Effector memory CD8-positive, alpha-beta T cell (primary cell): ENCODE measurements around the gene UTP15.

Experiments used
- ATAC-seq: fragments of 150-1000 bp; cut with Tn5 transposase; replicated peaks from 2 replicates; pipeline ENCODE4 v1.10.0; 2021; ENCODE audit warnings: mild to moderate bottlenecking, moderate library complexity
- DNase-seq, 3 experiments: peaks; one replicate each; pipeline ENCODE4 v3.0.0; 2021
- H3K27ac Mint-ChIP-seq, 2 donors: one replicate each; pipeline ENCODE4 v1.8.0; 2022; ENCODE audit warnings: mild to moderate bottlenecking in 2 of 2, mixed read lengths in 2 of 2, moderate library complexity in 2 of 2
- H3K27me3 Mint-ChIP-seq, 2 donors: one replicate each; pipeline ENCODE4 v1.8.0; 2022; ENCODE audit warnings: mixed read lengths in 2 of 2
- H3K36me3 Mint-ChIP-seq: one replicate; pipeline ENCODE4 v1.8.0; 2022; ENCODE audit warnings: mild to moderate bottlenecking, moderate library complexity, mixed read lengths; ENCODE audit not compliant: insufficient read depth
- H3K4me1 Mint-ChIP-seq, 2 donors: one replicate each; pipeline ENCODE4 v1.8.0; 2022; ENCODE audit warnings: low read depth in 2 of 2, mixed read lengths in 2 of 2
- H3K4me3 Mint-ChIP-seq, 2 donors: one replicate each; pipeline ENCODE4 v1.8.0; 2022; ENCODE audit warnings: mild to moderate bottlenecking in 2 of 2, mixed read lengths in 2 of 2, moderate library complexity in 2 of 2
- H3K9me3 Mint-ChIP-seq, 2 donors: one replicate each; pipeline ENCODE4 v1.8.0; 2022; ENCODE audit warnings: mixed read lengths in 2 of 2
- total RNA-seq, 9 experiments: gene quantifications; one replicate each; lab custom pipeline; 2026; lab: John Stamatoyannopoulos, UW

The UTP15 gene
- 29.7 to 122 (median 54.4) reads per million in 9 experiments for total RNA-seq

DNA sequence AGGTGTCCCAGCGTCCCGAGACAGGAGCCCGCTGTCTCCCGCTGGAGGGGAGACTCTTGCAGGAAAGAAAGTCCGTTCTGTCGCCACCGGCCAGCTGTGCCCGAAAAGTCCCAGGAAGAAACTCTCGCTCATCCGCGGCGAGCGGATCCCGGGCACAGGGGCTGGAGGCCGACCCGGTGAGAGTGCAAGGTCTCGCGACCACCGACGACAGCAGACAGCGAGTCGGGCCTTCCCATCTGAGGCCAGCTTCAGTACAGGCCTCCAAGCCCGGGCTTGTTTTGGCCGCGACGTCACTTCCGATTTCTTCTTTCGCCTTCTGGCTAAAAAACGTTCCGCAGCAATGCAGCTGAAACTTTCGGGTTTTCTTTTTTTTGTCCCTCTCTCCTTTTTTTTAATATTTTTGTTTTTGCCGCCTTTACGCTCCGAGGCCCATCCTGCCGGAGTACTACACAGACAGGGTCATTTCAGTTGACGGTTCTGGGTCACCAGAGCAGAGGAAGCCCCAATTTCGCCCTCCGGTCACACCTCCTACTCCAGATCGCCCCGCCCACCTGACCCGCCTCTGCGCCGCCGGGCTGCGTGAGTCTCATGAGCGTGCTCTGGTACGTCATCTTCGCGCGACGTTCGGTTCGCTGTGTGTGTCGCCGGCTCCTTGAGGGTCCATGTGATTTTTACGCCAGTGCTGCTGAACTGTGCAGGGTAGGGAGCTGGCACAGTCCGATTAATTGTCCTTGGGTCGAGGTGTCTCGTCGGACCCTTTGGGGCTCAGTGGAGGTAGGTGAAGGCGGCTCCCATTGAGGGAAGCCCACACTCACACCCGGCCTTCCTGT is at the start of gene UTP15, which contains the start of gene ANKRA2:
UTP15 (plus strand) TSS at position 605 of the 830 bp plus-strand sequence. CDS start 1,602 bp downstream, outside the sequence.
ANKRA2 (minus strand) TSS at position 501 of the 830 bp plus-strand sequence. CDS start 2,758 bp downstream, outside the sequence.
- H3K27ac Mint-ChIP-seq = peak within 1 kb of the TSS; percentile 98 to 100

GRCh38 chr5:73519531-73520283 is 45.8 kb upstream of the UTP15 start:
- peaks cover 11% of the 10 kb centered on the region for H3K36me3 Mint-ChIP-seq
- DNase-seq (peak; percentile 70 to 75 (median 70)), ATAC-seq (peak; percentile 99)
- H3K4me3 Mint-ChIP-seq = peak overlapping the region; percentile 11 to 46
- H3K9me3 Mint-ChIP-seq = no peaks in the 10 kb centered on the region
- no peaks in the 10 kb centered on the region for H3K27me3 Mint-ChIP-seq
- peaks cover 4 to 6% of the 10 kb centered on the region in 2 donors for H3K4me1 Mint-ChIP-seq
- H3K27ac Mint-ChIP-seq = peak overlapping the region in 1 of 2 donors; percentile 32

More for the DNA sequence above, at the start of gene UTP15, which contains the start of gene ANKRA2:
- peak; percentile 91 for ATAC-seq
- DNase-seq = peak; percentile 98 to 100 (median 99)
- peak within 1 kb of the TSS; percentile 92 to 100 for H3K4me3 Mint-ChIP-seq
- H3K9me3 Mint-ChIP-seq = no peaks in the 10 kb centered on the region
- no peaks in the 10 kb centered on the region for H3K27me3 Mint-ChIP-seq
- H3K36me3 Mint-ChIP-seq = peaks cover 62% of the 10 kb centered on the region
- peaks cover 25 to 43% of the 10 kb centered on the region in 2 donors for H3K4me1 Mint-ChIP-seq

- no peaks in the 10 kb centered on the region for H3K9me3 Mint-ChIP-seq
- no peak overlapping the region for H3K4me3 Mint-ChIP-seq
- no peak overlapping the region for H3K27ac Mint-ChIP-seq
- DNase-seq (no peak), ATAC-seq (no peak)
- no peaks in the 10 kb centered on the region for H3K27me3 Mint-ChIP-seq
- H3K36me3 Mint-ChIP-seq = peaks cover 11% of the 10 kb centered on the region
- H3K4me1 Mint-ChIP-seq = peaks cover 4 to 6% of the 10 kb centered on the region in 2 donors
Measured at GRCh38 chr5:73522989-73523388, 42.6 kb upstream of the UTP15 start.

DNA sequence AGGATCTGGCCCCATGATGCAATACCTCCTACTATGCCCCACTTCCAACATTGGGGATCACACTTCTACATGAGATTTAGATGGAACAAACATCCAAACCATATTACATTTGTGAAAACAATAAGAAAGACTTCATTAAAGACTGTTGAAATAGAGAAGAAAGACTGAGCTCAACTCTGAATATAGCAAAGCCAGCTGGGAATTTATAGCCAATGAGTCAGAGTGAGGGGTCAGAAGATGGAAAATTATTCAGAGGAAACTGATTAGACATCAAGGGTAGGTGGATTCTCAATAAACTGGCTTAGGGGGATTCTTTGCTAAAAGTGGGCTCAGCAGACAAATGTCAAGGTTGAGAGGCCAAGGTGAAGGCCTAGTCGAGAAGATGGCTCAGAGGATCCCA is 41.7 kb upstream of the UTP15 start:
- no peak overlapping the region for H3K4me3 Mint-ChIP-seq
- ATAC-seq (no peak), DNase-seq (no peak)
- no peak overlapping the region for H3K27ac Mint-ChIP-seq
- peaks cover 11% of the 10 kb centered on the region for H3K36me3 Mint-ChIP-seq
- H3K27me3 Mint-ChIP-seq = no peaks in the 10 kb centered on the region
- no peaks in the 10 kb centered on the region for H3K9me3 Mint-ChIP-seq
- H3K4me1 Mint-ChIP-seq = peaks cover 4 to 6% of the 10 kb centered on the region in 2 donors

GRCh38 chr5:73525606-73526203 is 39.8 kb upstream of the UTP15 start:
- Mint-ChIP-seq H3K27me3 (no peaks in the 10 kb centered on the region), H3K27ac (no peak overlapping the region), H3K4me3 (no peak overlapping the region), H3K9me3 (no peaks in the 10 kb centered on the region), H3K36me3 (peaks cover 4% of the 10 kb centered on the region), H3K4me1 (no peaks in the 10 kb centered on the region)
- ATAC-seq = no peak
- DNase-seq = no peak

- Mint-ChIP-seq H3K4me1 (no peaks in the 10 kb centered on the region), H3K9me3 (no peaks in the 10 kb centered on the region), H3K4me3 (no peak overlapping the region), H3K27me3 (peaks cover 18% of the 10 kb centered on the region in 2 donors), H3K27ac (no peak overlapping the region), H3K36me3 (peaks cover under 1% of the 10 kb centered on the region)
- ATAC-seq (no peak), DNase-seq (no peak)
Measured at GRCh38 chr5:73528248-73528647, 37.3 kb upstream of the UTP15 start.

DNA sequence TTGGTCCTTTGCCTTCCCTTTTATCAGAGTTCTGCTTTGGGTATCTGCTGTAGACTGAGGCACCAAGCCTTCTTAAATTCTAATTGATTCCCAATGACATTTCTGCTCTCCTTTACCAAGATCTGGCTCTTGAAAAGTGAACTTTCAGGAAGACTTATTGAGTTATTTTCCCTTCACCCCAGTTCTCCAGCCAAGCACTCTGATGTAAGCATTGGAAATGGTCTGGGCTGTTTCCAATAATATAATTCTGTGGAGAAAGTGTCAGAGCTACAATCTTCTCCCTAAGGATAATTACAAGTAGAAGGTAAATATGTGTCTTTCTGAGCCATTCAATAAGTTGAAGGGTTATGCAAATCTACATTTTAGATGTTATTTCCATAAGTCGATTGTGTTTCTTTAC is 36.5 kb upstream of the UTP15 start:
- Mint-ChIP-seq H3K36me3 (no peaks in the 10 kb centered on the region), H3K27ac (no peak overlapping the region), H3K4me3 (no peak overlapping the region), H3K4me1 (no peaks in the 10 kb centered on the region), H3K27me3 (peaks cover 26% of the 10 kb centered on the region in 2 donors), H3K9me3 (no peaks in the 10 kb centered on the region)
- DNase-seq (no peak), ATAC-seq (no peak)

DNA sequence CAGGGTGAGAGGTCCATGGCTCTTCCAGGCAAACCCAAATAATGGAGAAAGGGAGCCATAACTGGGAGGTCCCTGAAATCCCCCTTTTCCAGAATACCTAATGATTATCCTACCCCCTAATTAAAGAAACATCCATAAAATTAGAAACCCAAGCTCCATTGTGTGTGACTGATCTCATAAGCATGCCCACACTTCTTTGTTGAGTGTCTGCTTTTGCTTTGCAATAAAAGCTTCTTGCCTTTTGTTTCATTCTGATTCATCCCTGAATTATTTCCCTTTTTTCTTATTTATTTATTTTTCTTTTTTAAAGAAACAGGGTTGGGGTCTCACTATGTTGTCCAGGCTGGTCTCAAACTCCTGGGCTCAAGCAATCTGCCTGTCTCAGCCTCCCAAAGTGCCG is 34.2 kb upstream of the UTP15 start:
- no peaks in the 10 kb centered on the region for H3K4me1 Mint-ChIP-seq
- peaks cover 31% of the 10 kb centered on the region in 2 donors for H3K27me3 Mint-ChIP-seq
- H3K9me3 Mint-ChIP-seq = no peaks in the 10 kb centered on the region
- H3K36me3 Mint-ChIP-seq = no peaks in the 10 kb centered on the region
- DNase-seq (no peak), ATAC-seq (no peak)
- H3K4me3 Mint-ChIP-seq = no peak overlapping the region
- H3K27ac Mint-ChIP-seq = no peak overlapping the region

DNA sequence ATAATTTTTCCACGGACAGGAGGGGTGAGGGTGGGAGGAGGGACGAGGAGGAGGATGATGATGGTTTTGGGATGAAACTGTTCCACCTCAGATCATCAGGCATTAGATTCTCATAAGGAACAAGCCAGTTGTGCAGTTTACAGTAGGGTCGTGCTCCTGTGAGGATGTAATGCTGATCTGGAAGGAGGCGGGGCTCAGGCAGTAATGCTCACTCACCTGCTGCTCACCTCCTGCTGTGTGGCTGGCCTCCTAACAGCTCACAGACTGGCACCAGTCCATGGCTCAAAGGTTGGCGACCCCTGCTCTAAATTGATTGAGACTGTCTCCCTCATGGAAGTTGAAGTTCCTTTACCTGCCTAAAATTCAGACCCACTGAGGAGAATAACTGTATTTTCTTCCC is 33.3 kb upstream of the UTP15 start:
- Mint-ChIP-seq H3K4me3 (no peak overlapping the region), H3K27ac (no peak overlapping the region), H3K27me3 (peaks cover 31% of the 10 kb centered on the region in 2 donors), H3K9me3 (no peaks in the 10 kb centered on the region), H3K36me3 (no peaks in the 10 kb centered on the region), H3K4me1 (no peaks in the 10 kb centered on the region)
- ATAC-seq = no peak
- no peak for DNase-seq

- Mint-ChIP-seq H3K27me3 (peaks cover 31% of the 10 kb centered on the region in 2 donors), H3K9me3 (no peaks in the 10 kb centered on the region), H3K27ac (no peak overlapping the region), H3K36me3 (no peaks in the 10 kb centered on the region), H3K4me1 (no peaks in the 10 kb centered on the region), H3K4me3 (no peak overlapping the region)
- DNase-seq = no peak
- no peak for ATAC-seq
Measured at GRCh38 chr5:73534011-73534644, 31.4 kb upstream of the UTP15 start.

GRCh38 chr5:73534971-73535370 is 30.6 kb upstream of the UTP15 start:
- ATAC-seq = no peak
- no peak overlapping the region for H3K27ac Mint-ChIP-seq
- no peak for DNase-seq
- no peaks in the 10 kb centered on the region for H3K4me1 Mint-ChIP-seq
- no peaks in the 10 kb centered on the region for H3K9me3 Mint-ChIP-seq
- no peaks in the 10 kb centered on the region for H3K36me3 Mint-ChIP-seq
- H3K27me3 Mint-ChIP-seq = peaks cover 34 to 35% of the 10 kb centered on the region in 2 donors
- H3K4me3 Mint-ChIP-seq = no peak overlapping the region

GRCh38 chr5:73539730-73540129 is 25.8 kb upstream of the UTP15 start:
- Mint-ChIP-seq H3K4me3 (no peak overlapping the region), H3K4me1 (no peaks in the 10 kb centered on the region), H3K36me3 (no peaks in the 10 kb centered on the region), H3K27ac (no peak overlapping the region), H3K27me3 (peaks cover 20 to 46% of the 10 kb centered on the region in 2 donors), H3K9me3 (no peaks in the 10 kb centered on the region)
- no peak for DNase-seq
- ATAC-seq = no peak

DNA sequence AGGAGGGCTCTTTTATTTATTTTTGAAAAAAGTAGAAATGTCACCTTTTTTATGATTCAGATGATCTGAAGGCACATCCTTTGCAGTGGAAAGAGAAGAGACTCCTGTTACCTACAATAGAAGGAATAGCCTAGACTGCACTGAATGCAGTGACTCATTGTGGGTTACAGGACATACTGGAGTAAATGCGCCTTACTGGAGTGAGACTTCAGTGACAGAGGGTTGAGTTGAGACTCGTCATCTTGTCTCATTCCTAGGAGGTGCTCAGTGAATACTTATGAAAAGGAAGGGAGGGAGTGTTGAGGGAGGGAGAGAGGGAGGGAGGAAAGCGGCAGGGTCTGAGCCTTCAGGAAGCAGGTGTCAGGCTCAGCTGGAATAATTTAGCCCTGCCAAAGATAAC is 25.4 kb upstream of the UTP15 start:
- no peaks in the 10 kb centered on the region for H3K4me1 Mint-ChIP-seq
- no peak overlapping the region for H3K27ac Mint-ChIP-seq
- H3K9me3 Mint-ChIP-seq = no peaks in the 10 kb centered on the region
- no peak for ATAC-seq
- no peak for DNase-seq
- peaks cover 23 to 51% of the 10 kb centered on the region in 2 donors for H3K27me3 Mint-ChIP-seq
- no peak overlapping the region for H3K4me3 Mint-ChIP-seq
- no peaks in the 10 kb centered on the region for H3K36me3 Mint-ChIP-seq
